Transverse colon (tissue), 3 donors: ENCODE data around the gene CCDC6.

Experiments used
- EP300 ChIP-seq: sonication (generic); formaldehyde crosslinking; IDR thresholded peaks from one replicate; pipeline ENCODE4 v1.6.1; 2017; ENCODE audit warnings: antibody characterized with exemption, low read depth
- TF ChIP-seq, protein P1 (sequence below), 5 experiments: fragments of 200-600 bp in 3 of 5; fragments of 450-650 bp in 2 of 5; sonication (generic) in 3 of 5; IDR thresholded peaks; 1 replicate in 2 of 5; 2 replicates in 3 of 5; pipeline ENCODE4 v1.5.1; 2016 to 2017; ENCODE audit warnings: antibody characterized with exemption in 5 of 5, inconsistent platforms in 3 of 5, mild to moderate bottlenecking in 2 of 5, moderate library complexity in 1 of 5

DNA sequence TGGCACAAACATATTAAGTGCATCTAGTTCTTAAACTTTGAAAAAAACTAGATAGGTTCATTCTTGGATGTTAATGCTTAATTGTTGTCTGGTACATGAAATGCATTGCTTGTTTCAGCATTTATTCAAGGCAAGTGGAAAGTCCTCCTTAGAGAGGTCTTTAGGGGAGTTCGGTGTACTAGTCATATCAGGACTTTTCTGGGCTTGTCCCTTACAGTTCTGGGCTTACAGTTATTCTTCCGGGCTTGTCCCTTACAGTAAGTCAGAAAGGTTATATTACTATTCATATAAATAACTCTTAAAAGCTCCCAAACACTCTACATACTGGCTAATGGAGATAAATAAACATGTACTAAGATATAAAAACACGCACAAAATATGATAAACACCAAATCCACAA lies 91.5 kb downstream of the CCDC6 start:
- TF ChIP-seq, protein P1, sequence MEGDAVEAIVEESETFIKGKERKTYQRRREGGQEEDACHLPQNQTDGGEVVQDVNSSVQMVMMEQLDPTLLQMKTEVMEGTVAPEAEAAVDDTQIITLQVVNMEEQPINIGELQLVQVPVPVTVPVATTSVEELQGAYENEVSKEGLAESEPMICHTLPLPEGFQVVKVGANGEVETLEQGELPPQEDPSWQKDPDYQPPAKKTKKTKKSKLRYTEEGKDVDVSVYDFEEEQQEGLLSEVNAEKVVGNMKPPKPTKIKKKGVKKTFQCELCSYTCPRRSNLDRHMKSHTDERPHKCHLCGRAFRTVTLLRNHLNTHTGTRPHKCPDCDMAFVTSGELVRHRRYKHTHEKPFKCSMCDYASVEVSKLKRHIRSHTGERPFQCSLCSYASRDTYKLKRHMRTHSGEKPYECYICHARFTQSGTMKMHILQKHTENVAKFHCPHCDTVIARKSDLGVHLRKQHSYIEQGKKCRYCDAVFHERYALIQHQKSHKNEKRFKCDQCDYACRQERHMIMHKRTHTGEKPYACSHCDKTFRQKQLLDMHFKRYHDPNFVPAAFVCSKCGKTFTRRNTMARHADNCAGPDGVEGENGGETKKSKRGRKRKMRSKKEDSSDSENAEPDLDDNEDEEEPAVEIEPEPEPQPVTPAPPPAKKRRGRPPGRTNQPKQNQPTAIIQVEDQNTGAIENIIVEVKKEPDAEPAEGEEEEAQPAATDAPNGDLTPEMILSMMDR (IDR thresholded peaks at IDR 0.05) = no peak
- no peak for TF ChIP-seq EP300
